A673 (cell line): Measurements from ENCODE around the gene ZNF516. TPM values are rescaled to one million over a fixed set of nuclear protein-coding genes. Genes with fewer than 3 reads are reported as not detected.

Experiments used
- BruUV-seq: library from RNA; stranded (reverse); fragments of 400-500 nt; replicated peaks from 2 replicates; lab custom pipeline; 2021; lab: Mats Ljungman, UMichigan
- CTCF ChIA-PET: fragments of 300-600 bp; sonication (Branson Sonifier 250); formaldehyde crosslinking; loops from one replicate; lab custom pipeline; 2022; ENCODE audit warnings: antibody characterized with exemption; lab: Charles Lee
- POLR2A ChIA-PET: fragments of 300-600 bp; sonication (Branson Sonifier 250); formaldehyde crosslinking; loops from one replicate; lab custom pipeline; 2022; ENCODE audit warnings: antibody characterized with exemption; ENCODE audit not compliant: low non-redundant PET; lab: Charles Lee
- DNase-seq: peaks from one replicate; pipeline ENCODE4 v3.0.0-alpha.2; 2015; ENCODE audit warnings: low spot score
- H3K27ac ChIP-seq: fragments of 200-600 bp; sonication (generic); 2 replicates; pipeline ENCODE4 v1.5.1; 2016; ENCODE audit warnings: mixed run types, low read depth, mild to moderate bottlenecking, mixed read lengths, antibody characterized with exemption, low read length; ENCODE audit not compliant: poor library complexity, severe bottlenecking
- H3K27me3 ChIP-seq: fragments of 200-600 bp; sonication (generic); replicated peaks from 2 replicates; pipeline ENCODE4 v1.6.1; 2017; ENCODE audit warnings: mixed run types, low read depth, mild to moderate bottlenecking, mixed read lengths, antibody characterized with exemption, low read length; ENCODE audit not compliant: insufficient read depth, poor library complexity
- H3K36me3 ChIP-seq: fragments of 200-600 bp; sonication (generic); 2 replicates; pipeline ENCODE4 v1.6.1; 2016; ENCODE audit warnings: mixed run types, mild to moderate bottlenecking, mixed read lengths, antibody characterized with exemption, low read length; ENCODE audit not compliant: insufficient read depth, poor library complexity, severe bottlenecking
- H3K4me1 ChIP-seq: fragments of 200-600 bp; sonication (generic); 2 replicates; pipeline ENCODE4 v1.6.1; 2017; ENCODE audit warnings: mixed run types, mild to moderate bottlenecking, mixed read lengths, antibody characterized with exemption, low read length; ENCODE audit not compliant: insufficient read depth, poor library complexity, severe bottlenecking
- H3K4me3 ChIP-seq: fragments of 200-600 bp; sonication (generic); 2 replicates; pipeline ENCODE4 v1.5.1; 2016; ENCODE audit warnings: low read depth, mixed run types, mild to moderate bottlenecking, mixed read lengths, low read length; ENCODE audit not compliant: poor library complexity, severe bottlenecking
- H3K9me3 ChIP-seq: fragments of 200-600 bp; sonication (generic); 2 replicates; pipeline ENCODE4 v1.6.1; 2016; ENCODE audit warnings: mixed run types, low read depth, mild to moderate bottlenecking, mixed read lengths, antibody characterized with exemption, low read length; ENCODE audit not compliant: poor library complexity, severe bottlenecking
- EZH2 ChIP-seq: fragments of 200-600 bp; sonication (generic); IDR thresholded peaks from 2 replicates; pipeline ENCODE4 v1.6.1; 2017; ENCODE audit warnings: borderline replicate concordance, low read depth, mild to moderate bottlenecking, mixed read lengths, antibody characterized with exemption, low read length; ENCODE audit not compliant: poor library complexity, severe bottlenecking
- intact Hi-C: fragments of 100-400 bp; cut with micrococcal nuclease; formaldehyde crosslinking; loops from one replicate; pipeline ENCODE4 v1.10.0; 2022; ENCODE audit not compliant: unreplicated experiment
- total RNA-seq: library from RNA; stranded (reverse); gene quantifications from 2 replicates; pipeline ENCODE4 v1.2.3, GENCODE V29; 2021
- TF ChIP-seq, protein P1 (sequence below): fragments of 300-800, 200-600 bp; sonication (generic); conservative IDR thresholded peaks from 2 replicates; pipeline ENCODE4 v1.5.1; 2017; ENCODE audit warnings: low read depth, mild to moderate bottlenecking, antibody characterized with exemption, low read length, moderate library complexity, mixed read lengths

Gene ZNF516
- total RNA-seq, 1 experiment from 2014 or later: 32.3 TPM

DNA sequence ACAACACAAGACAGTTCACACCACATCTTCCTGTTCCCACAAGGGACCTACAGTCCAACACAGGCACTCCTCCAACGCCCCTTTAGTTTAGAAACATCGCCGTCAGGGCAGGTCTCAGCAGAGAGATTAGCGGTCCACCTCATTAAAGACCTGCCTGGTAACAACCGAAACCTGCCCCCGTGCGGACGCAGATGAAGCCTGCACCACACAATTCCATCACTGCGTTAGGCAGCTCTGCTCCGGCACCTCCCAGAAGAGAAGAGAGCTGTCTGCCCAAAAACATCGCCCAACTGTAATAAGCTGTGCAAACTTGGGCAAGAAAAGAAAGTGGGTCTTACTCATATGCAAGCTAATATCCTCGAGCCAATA, 32.7 kb downstream of the ZNF516 start:
- POLR2A ChIA-PET: no interaction called here
- H3K4me3 ChIP-seq: no peak overlapping the region
- intact Hi-C loops: no loop called here
- H3K27ac ChIP-seq: no peak overlapping the region
- peaks cover 5% of the 10 kb centered on the region for H3K4me1 ChIP-seq
- H3K9me3 ChIP-seq: no peaks in the 10 kb centered on the region
- H3K27me3 ChIP-seq: no peaks in the 10 kb centered on the region
- BruUV-seq: no TSS peak
- CTCF ChIA-PET: no interaction called here
- TF ChIP-seq, protein P1, sequence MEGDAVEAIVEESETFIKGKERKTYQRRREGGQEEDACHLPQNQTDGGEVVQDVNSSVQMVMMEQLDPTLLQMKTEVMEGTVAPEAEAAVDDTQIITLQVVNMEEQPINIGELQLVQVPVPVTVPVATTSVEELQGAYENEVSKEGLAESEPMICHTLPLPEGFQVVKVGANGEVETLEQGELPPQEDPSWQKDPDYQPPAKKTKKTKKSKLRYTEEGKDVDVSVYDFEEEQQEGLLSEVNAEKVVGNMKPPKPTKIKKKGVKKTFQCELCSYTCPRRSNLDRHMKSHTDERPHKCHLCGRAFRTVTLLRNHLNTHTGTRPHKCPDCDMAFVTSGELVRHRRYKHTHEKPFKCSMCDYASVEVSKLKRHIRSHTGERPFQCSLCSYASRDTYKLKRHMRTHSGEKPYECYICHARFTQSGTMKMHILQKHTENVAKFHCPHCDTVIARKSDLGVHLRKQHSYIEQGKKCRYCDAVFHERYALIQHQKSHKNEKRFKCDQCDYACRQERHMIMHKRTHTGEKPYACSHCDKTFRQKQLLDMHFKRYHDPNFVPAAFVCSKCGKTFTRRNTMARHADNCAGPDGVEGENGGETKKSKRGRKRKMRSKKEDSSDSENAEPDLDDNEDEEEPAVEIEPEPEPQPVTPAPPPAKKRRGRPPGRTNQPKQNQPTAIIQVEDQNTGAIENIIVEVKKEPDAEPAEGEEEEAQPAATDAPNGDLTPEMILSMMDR: no peak
- no peak for TF ChIP-seq EZH2
- H3K36me3 ChIP-seq: peaks cover 4% of the 10 kb centered on the region
- no peak for DNase-seq

DNA sequence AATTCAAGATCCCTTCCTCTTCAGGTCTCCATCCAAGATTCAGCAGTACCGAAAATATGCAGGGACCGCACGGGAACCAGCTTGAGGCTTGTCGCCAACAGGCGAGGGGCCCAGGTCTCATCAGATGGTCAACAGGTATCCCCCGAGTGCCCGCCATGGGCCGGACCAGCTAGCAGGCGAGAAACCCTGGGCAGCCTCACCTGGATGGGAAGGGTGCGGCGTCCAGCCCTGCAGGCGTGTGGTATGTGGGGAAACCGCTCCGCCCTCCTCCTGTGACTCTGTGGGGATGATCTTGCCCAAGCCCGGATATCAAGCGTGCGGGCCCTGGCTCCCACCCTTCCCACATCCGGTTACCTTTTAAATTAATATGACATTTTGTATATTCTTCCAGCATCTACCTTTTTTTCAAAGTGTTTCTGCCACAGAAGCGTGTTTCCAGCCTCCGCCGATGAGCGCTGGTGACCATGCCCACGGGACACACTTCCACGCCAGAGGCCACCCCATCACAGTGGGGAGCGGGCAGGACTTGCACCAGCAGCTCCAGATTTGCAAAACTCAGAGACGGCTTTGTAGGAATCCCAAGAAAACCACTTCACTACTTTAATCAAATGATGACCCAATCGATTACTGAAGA, 33.2 kb downstream of the ZNF516 start:
- no peaks in the 10 kb centered on the region for H3K9me3 ChIP-seq
- CTCF ChIA-PET: no interaction called here

DNA sequence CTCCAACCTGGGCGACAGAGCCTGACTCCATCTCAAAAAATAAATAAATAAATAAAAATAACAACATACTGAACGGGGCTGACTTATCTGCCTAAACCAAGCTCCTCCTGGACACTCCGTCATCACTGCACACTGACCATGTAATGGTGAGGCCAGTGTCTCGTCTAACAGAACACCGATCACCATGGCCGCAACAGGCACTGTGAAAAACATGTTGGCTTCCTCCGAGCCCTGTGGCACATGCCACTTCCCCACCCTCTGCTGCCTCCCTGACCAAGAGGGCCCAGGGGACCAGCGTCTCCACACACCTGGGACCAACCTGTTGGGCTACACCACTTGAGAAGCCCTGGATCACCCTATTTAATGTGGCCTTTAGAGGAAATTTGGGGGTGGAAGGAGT, 33.9 kb downstream of the ZNF516 start:
- BruUV-seq: no TSS peak
- ChIA-PET CTCF (no interaction called here), POLR2A (no interaction called here)
- TF ChIP-seq, protein P1: no peak
- TF ChIP-seq EZH2: no peak
- H3K36me3 ChIP-seq: peaks cover 4% of the 10 kb centered on the region
- peaks cover 5% of the 10 kb centered on the region for H3K4me1 ChIP-seq
- no peak overlapping the region for H3K27ac ChIP-seq
- intact Hi-C loops: no loop called here
- H3K4me3 ChIP-seq: no peak overlapping the region
- H3K27me3 ChIP-seq: no peaks in the 10 kb centered on the region
- no peaks in the 10 kb centered on the region for H3K9me3 ChIP-seq
- DNase-seq: no peak

More for the DNA sequence above, 33.2 kb downstream of the ZNF516 start:
- POLR2A ChIA-PET: no interaction called here
- BruUV-seq: no TSS peak
- no peaks in the 10 kb centered on the region for H3K27me3 ChIP-seq
- no peak overlapping the region for H3K4me3 ChIP-seq
- H3K27ac ChIP-seq: no peak overlapping the region
- peaks cover 4% of the 10 kb centered on the region for H3K36me3 ChIP-seq
- DNase-seq: no peak
- TF ChIP-seq, protein P1: no peak
- TF ChIP-seq EZH2: no peak
- H3K4me1 ChIP-seq: peaks cover 5% of the 10 kb centered on the region
- intact Hi-C loops: no loop called here
